ENCODE data around the gene SLC24A5.

The SLC24A5 gene

GRCh38 chr15:48120745-48121144, at the start of gene SLC24A5:
SLC24A5 (plus strand) TSS chr15:48120990; CDS start chr15:48121045, 55 bp downstream.
- no peak for TF ChIP-seq CTCF (IDR thresholded peaks at IDR 0.05; ENCODE audit: borderline replicate concordance, insufficient read depth, low read depth, low read length)
- H3K4me3 ChIP-seq (ENCODE audit: low read depth, low read length): no peak within 1 kb of the TSS

GRCh38 chr15:48072941-48073340, 47.8 kb upstream of the SLC24A5 start:
- H3K4me3 ChIP-seq (ENCODE audit: low read depth, low read length): no peak overlapping the region
- no peak for TF ChIP-seq CTCF (IDR thresholded peaks at IDR 0.05; ENCODE audit: borderline replicate concordance, insufficient read depth, low read depth, low read length)

GRCh38 chr15:48073881-48074280, 46.9 kb upstream of the SLC24A5 start:
- no peak overlapping the region for H3K4me3 ChIP-seq (ENCODE audit: low read depth, low read length)
- no peak for TF ChIP-seq CTCF (IDR thresholded peaks at IDR 0.05; ENCODE audit: borderline replicate concordance, insufficient read depth, low read depth, low read length)

- H3K4me3 ChIP-seq (ENCODE audit: low read depth, low read length): no peak overlapping the region
- TF ChIP-seq CTCF (IDR thresholded peaks at IDR 0.05; ENCODE audit: borderline replicate concordance, insufficient read depth, low read depth, low read length): no peak
Observed at GRCh38 chr15:48076454-48076853, 44.3 kb upstream of the SLC24A5 start.

GRCh38 chr15:48077616-48078184, 43.1 kb upstream of the SLC24A5 start:
- no peak overlapping the region for H3K4me3 ChIP-seq (ENCODE audit: low read depth, low read length)
- TF ChIP-seq CTCF (IDR thresholded peaks at IDR 0.05; ENCODE audit: borderline replicate concordance, insufficient read depth, low read depth, low read length): no peak

- no peak overlapping the region for H3K4me3 ChIP-seq (ENCODE audit: low read depth, low read length)
- TF ChIP-seq CTCF (IDR thresholded peaks at IDR 0.05; ENCODE audit: borderline replicate concordance, insufficient read depth, low read depth, low read length): peak; percentile 42; the same call in 1 of the 2 replicates
Observed at GRCh38 chr15:48084759-48085590, 35.8 kb upstream of the SLC24A5 start.

GRCh38 chr15:48085591-48085930, 35.2 kb upstream of the SLC24A5 start:
- TF ChIP-seq CTCF (IDR thresholded peaks at IDR 0.05; ENCODE audit: borderline replicate concordance, insufficient read depth, low read depth, low read length): no peak
- no peak overlapping the region for H3K4me3 ChIP-seq (ENCODE audit: low read depth, low read length)

All from GM12875 (cell line).